HG03575 (cell line): ENCODE results near the gene CALR.
"Not testable (repeated sequence)": the region's sequence is repeated elsewhere in the genome, so short reads cannot be mapped to it uniquely, and the experiment has no call there.

Experiments used
- ATAC-seq: cut with Tn5 transposase; IDR thresholded peaks from one replicate; pipeline ENCODE4 v1.9.1; 2021; ENCODE audit not compliant: unreplicated experiment, insufficient number of reproducible peaks, low FRiP score; ENCODE audit errors: extremely low read depth

The CALR gene

GRCh38 chr19:12937927-12938778, at the start of gene CALR:
Gene CALR, plus strand, starts transcription at chr19:12938609. Its CDS starts 71 bp downstream, at chr19:12938680.
- peak; percentile 37 for ATAC-seq

DNA sequence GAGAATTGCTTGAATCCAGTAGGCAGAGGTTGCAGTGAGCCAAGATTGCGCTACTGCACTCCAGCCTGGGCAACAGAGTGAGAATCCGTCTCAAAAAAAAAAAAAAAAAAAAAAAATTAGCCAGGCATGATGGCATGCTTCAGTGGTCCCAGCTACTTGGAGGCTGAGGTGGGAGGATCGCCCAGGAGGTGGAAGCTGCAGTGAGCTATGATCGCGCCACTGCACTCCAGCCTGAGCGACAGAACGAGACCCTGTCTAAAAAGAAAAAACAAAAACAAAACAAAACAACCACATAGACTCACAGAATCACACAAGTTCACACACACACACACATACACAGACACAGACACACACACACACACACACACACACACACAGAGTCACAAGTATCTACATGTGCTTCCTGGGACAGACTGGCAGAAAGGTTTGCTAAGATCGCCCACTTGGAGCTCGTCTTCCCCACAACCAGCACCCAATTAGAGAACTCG, 48.1 kb upstream of the CALR start:
- ATAC-seq: not testable (repeated sequence)

DNA sequence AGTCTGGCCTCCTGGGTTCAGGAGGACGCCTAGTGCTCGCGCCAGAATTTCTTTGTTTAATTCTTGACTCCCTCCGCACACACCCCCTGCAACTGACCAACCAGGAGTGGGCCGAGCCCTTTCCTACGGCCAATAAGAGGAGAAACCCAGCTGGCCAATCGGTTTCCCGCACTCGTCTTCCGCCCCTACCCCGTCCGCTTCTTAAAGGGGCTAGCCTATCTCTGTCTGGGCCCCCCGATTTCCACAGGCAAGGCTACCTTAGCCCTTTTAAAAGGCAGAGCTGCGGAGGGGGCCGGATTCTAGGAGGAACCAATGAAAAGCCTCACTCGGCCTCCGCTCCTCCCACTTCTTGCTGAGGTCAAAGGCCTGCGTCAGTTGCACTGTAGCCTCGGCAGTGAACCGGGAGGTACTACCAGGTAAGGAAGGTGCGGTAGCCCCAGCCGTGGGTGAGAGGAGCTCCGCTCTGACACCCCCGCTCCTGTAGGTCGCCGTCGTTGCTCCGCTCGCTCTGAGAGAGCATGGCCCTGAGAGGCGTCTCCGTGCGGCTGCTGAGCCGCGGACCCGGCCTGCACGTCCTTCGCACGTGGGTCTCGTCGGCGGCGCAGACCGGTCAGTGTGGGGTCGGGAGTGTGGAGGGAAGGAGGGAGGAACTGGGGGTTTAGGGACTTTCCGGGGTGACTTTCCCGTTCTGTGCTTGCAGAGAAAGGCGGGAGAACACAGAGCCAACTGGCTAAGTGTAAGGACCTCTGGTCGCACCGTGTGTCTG, 47.4 kb upstream of the CALR start, which contains the start of gene GCDH:
Gene GCDH (plus strand): TSS at position 374 of the 766 bp plus-strand sequence. CDS start 145 bp downstream, at position 519.
- no peak for ATAC-seq

DNA sequence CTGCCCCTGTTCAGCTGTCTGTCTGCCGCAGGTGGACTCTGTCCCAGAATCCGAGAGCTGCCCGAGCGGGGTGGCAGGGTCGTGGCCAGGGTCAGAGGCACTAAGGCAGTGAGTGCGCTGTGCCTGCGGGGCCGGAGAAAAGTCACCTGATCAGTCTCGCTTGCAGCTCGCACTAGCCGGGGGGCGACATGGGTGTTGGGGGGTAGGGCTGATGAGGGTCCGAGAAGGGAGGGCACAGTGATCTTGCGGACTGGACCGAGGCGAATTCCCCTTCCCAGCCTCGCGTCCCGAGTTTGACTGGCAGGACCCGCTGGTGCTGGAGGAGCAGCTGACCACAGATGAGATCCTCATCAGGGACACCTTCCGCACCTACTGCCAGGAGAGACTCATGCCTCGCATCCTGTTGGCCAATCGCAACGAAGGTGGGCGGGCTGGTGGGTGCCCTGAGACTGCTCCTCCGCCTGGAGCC, 46.8 kb upstream of the CALR start:
- no peak for ATAC-seq

DNA sequence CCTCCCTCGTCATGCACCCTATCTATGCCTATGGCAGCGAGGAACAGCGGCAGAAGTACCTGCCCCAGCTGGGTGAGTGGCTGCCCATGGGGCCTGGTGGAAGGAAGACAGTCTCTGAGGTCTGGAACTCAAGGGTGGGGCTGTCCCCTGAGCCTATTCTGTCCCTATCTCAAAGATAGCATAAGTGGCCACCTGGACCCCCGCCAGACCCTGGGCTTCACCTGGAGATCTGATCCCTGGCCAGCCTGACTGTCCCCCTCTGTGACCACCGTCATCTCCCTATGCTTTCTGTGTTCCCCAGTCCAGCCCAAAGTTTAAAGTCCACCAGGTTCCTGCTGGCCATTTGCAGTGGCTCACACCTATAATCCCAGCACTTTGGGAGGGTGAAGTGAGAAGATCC, 44.8 kb upstream of the CALR start:
- ATAC-seq: no peak

DNA sequence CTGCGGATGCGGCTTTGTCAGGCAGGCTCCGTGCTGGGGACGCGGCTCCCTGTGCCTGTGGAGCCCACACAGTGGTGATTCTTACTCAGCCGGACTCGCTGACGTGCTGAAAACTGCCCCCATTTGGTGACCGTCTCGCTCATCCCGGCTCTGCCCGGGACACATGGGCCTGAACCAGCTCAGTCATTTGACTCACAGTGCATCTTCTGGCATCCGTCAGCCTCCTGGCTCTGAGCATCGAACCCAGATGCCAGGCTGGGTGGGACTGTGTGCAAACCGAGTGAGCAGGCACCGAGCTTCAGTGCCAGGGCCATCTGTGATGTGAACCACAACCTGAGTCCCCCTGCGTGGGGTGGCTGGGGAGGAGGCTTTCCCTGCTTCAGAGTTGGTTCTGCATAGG, 41.9 kb upstream of the CALR start:
- no peak for ATAC-seq

DNA sequence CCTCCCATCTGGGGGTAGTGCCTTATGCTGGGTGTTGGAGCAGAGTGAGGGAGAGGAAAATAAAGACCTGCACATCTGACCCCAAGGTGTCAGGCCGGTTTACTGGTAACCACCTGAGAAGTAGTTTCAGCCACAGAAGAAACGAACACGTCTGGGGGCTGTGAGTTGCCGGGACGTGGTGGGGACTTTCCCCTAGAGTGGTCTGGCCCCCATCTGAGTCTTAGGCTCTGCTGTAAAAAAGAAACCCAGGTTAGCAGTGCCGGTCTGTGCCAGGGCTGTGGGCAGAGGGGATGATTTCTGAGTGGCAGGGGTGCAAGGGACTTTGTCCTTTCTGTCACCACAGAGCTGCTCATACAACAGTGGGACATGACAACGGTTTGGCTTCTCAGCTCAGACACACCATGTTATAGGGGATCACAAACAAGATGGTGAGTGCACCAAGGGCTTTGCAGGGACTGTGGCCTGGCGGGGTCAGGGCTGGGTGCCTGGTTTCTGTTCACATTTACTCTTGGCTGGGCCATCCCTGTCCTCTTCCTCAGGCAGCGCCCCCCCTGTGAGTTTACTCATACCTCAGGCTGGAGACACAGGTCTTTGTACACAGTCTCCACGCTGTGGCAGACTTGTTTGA, 38.4 kb upstream of the CALR start:
- no peak for ATAC-seq

- no peak for ATAC-seq
Measured at GRCh38 chr19:12907166-12907565, 31.2 kb upstream of the CALR start.

DNA sequence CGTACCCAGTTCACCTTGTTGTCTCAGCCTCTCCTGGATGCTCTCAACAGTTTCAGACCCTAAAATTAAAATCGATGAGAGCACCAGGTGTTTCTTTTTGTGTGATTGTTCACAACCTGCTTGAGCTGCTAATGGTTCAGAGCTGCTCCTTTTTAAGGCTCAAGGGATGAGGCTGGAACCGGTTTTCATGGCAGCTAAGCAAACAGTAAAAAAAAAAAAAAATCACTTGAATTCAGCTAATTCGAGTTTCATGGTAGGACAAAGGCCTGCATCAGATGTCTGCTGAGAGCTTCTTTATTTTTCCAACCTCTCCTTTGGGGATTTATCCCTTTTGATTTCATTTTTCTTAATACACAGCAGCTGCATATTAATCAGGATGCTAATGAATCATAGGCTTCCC, 25.8 kb upstream of the CALR start:
- no peak for ATAC-seq

DNA sequence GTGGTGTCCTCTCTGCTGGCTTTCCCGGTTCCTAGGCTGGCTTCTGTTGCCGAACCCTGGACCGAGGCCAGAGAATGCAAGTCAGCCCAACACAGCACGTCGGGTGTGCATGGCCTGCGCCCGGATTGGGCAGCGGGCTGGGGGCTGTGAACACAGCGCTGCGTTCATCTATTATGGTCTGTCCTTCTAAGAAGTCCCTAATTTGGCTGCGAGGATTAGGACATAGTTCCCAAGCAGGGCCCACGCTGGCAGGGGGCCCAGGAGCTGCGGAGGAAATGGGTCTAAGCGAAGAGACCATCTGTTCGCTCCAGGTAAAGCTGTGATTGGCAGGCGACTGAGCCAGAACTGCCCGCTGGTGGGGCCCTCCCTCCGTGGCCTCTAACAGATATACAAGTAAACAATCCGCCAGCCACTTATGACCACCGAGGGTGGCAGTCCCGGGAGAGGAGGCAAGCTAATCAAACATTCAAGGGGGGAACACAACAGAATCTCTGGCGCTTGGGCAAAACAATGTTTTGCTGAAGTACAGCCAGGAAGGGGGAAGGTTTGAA, 25.3 kb upstream of the CALR start:
- ATAC-seq: no peak

GRCh38 chr19:12913851-12914690, 24.3 kb upstream of the CALR start:
- no peak for ATAC-seq

- ATAC-seq: not testable (repeated sequence)
Measured at GRCh38 chr19:12915860-12916259, 22.5 kb upstream of the CALR start.

DNA sequence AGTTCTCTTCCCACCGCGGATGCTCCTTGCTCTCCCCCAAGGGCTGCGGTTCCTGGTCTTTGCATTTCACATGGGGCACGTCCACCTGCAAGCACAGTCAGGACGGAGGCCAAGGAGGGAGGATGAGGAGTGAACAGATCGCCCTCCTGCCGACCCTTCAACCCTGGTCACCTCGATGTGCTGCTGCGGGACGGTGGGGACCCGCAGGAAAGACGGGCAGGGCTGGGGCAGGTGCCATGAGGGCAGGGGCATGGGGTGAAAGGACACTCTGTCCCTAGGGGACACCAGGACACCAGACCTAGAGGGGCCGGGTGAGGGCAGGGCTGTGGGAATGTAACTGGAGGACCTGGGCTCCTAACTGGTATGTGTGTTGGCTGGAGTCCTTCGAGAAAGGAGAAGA, 20.2 kb upstream of the CALR start:
- no peak for ATAC-seq

DNA sequence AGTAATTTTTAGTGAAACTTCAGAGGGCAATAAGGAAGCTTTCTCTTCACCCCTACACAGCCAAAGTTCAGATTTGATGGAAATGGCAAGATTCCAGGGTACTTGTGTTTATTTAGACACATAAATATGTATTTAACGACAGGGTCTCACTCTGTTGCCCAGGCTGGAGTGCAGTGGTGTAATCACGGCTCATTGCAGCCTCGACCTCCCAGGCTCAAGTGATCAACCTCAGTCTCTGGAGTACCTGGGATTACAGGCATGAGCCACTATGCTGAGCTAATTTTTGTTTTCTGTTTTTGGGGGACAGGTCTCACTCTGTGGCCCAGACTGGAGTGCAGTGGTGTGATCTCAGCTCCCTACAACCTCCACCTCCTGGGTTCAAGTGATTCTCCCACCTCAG, 17.4 kb upstream of the CALR start:
- no peak for ATAC-seq

GRCh38 chr19:12922959-12923358, 15.4 kb upstream of the CALR start:
- ATAC-seq: no peak

- no peak for ATAC-seq
Measured at GRCh38 chr19:12924621-12925310, 13.6 kb upstream of the CALR start.

GRCh38 chr19:12930002-12930645, 8.3 kb upstream of the CALR start:
- no peak for ATAC-seq
